ENCODE data around the gene GCN1.
"Not testable (repeated sequence)": the region's sequence is repeated elsewhere in the genome, so short reads cannot be mapped to it uniquely, and the experiment has no call there.

GCN1 gene

DNA sequence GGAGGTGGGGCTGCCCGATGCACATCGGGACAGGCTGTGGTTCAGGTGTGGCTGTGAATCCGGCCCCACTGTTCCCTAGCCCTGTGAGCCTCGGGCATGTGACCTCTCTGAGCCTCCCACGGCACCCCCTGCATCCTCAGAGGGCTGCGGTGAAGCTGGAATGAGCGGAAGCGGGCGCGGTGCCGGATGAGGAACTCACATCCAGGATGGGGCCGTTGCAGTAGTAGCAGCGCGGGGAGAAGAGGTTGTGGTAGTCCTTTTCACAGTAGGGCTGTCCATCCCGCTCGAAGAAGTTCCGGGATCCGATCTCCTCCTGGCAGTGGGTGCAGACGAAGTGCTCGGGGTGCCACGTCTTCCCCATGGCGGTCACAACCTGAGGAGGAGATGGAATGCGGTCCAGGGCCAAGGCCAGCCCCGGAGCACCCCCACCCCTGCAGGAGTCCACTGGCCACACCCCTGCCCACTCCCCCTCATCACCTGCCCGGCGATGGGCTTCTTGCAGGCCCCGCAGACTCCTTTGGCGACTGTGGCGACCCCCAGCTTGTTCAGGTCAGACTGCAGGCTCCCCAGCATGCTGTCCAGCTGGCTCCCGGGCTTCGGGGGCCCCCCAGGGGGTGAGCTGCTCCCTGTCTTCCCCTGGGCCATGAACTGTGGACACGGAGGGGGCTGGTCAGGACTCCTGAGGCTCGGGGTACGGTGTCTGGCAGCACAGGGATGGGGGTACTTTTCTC, 20.3 kb upstream of the GCN1 start:
- no peak for DNase-seq (ENCODE audit: low read depth in 2 of 2)

DNA sequence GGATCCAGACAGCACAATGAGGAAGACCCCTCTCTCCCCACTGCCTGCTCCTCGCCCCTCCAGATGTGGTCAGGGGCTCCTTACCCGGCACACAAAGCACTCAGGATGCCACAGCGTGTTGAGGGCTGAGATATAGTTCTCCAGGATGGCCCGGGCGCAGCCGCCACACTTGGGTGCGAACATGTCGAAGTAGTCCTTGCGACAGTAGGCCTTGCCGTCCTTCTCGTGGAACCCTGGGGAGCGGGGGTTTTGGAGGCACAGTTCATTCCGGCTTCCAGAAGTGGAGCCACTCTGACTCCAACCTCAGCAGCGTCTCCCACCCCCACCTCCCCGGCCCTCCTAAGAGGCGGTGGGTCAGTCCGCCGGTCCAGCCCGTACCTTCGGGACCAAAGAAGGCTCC, 19.2 kb upstream of the GCN1 start:
- DNase-seq (ENCODE audit: low read depth in 2 of 2): no peak

DNA sequence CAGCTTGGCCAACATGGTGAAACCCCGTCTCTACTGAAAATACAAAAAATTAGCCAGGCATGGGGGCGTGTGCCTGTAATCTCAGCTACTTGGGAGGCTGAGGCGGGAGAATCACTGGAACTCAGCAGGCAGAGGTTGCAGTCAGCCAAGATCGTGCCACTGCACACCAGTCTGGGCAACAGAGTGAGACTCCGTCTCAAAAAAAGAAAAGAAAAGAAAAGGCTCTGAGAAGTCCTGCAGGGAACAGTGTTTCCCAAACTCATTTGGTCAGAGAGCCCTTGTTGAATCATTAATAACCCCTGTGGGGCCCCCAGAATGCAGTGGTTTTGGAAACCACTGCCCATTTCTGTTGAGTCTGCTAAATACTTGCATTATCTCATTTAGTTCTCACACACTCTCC, 18.7 kb upstream of the GCN1 start:
- DNase-seq (ENCODE audit: low read depth in 2 of 2): not testable (repeated sequence)

DNA sequence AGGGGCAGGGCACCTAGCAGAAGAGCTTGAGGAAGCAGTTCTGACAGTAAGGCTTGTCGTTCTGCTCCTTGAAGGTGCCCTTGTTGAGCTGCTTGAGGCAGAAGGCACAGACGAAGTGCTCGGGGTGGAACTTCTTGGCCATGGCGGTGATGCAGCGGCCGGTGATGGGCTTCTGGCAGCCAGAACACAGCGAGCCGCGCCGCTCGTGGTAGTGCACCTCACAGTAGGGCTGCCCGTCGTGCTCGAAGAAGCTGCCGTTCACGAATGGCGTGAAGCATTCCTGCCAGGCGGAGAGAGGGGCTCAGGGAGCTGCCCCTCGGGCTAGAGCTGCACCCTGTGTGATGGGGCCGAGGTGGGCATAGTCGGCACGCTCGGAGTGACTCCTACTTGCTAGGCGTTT, 17.8 kb upstream of the GCN1 start:
- DNase-seq (ENCODE audit: low read depth in 2 of 2): no peak

DNA sequence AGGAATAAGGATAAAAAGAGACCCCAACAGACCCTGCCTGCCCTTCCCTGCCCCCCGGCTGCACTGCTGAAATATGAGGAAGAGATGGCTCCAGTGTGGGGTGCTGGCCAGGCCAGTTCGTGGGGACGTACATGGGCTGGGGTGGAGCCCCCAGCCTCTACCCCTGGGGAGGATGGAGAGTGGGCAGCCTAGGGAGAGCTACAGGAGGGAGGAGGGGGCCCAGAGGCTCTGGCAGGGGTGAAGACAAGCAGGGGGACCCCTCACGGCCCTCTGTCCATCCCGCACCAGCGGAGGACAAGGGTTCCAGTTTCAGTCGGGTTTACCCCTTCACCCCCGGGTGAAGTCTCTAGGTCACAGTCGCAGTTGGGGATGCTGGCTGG, 17.4 kb upstream of the GCN1 start:
- DNase-seq (ENCODE audit: low read depth in 2 of 2): no peak

DNA sequence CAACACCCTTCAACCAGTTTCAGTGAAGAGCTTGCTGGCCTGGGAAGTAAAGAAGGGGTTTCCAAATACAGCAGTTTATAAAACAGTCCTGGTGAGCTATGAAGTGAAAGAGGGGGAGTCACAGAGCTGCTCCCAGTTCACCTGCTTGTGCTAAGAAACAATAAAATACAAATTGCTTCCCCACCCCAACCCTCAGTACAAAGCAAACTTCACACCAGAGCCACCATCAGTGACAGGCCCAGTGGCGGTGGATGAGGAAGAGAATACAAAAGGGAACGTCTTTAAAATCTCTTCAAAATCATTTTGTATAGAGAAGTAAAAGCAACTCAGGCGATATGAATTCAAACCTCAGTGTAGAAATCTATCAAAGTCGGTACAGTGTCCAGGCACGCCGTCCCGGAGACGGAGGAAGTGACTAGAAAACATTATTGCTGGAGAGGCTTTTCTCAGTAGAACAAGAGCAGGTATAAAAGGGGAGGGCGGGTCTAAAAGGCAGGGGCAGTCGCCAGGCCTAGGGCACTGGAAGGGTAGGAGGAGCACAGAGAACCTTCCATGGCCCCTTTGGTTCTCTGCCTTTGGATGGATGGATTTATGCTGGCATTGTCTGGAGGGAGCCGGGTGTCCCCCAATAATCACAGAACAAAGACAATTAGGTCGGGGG, 16.9 kb upstream of the GCN1 start:
- no peak for DNase-seq (ENCODE audit: low read depth in 2 of 2)

DNA sequence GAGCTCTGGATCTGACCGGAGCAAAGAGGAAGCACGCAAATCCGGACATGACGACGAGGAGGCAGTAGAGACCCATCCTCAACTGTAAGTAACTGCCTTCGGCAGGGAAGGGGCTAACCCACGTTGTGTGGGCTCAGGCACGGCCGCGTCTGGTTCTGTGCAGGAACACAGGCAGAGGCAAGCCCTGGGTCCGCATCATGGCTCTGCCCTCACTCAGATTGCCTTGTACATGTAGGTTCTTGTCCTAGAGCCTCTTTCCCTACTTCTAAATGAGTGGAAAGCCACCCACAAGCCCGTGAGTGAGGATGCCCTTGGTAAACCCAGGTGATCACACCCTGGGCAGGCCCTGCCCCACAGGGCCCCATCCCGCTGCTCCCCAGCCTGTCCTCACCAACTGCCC, 15.3 kb upstream of the GCN1 start:
- no peak for DNase-seq (ENCODE audit: low read depth in 2 of 2)

DNA sequence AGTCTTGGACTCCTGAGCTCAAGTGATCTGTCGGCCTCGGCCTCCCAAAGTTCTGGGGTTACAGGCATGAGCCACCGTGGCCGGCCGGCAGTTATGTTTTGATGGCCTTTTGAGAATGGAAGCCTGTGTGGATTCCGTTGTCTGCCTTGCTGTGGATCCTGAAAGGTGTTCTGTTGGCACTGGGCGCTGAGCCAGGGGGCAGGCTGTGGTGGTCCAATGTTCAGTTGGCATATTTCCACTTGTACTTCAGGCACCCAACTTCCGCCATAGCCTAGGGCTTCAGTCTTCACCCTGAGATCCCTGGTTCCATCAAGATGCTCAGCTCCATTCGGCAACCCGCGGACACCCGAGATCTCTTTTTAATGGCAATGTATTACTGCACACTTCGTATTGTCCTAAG, 12.7 kb upstream of the GCN1 start:
- DNase-seq (ENCODE audit: low read depth in 2 of 2): no peak

DNA sequence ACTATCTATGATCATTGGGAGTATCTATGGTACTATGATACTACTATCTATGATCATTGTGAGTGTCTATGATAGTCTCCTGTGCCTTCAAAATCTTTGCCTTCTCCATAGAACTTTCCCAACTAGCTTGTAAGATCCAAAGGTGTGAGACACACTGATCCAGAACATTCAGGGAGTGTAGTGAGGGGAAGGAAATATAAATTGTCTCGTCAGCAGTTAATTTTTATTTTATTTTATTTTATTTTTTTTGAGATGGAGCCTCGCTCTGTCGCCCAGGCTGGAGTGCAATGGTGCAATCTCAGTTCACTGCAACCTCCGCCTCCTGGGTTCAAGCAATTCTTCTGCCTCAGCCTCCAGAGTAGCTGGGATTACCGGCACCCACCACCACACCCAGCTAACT, 12.3 kb upstream of the GCN1 start:
- not testable (repeated sequence) for DNase-seq (ENCODE audit: low read depth in 2 of 2)

DNA sequence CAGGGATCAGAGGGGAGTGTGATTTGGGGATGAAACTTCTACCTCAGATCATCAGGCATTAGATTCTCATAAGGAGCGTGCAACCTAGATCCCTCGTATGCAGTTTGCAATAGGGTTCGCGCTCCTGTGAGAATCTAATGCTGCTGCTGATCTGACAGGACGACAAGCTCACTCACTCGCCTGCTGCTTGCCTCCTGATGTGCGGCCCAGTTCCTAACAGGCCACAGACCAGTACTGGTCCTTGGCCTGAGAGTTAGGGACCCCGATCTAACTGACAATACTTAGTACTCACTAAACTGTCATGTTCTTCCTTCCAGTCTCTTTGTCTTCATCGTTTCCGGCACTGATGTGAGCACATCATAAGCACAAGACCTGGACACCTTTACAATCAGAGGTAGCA, 11.7 kb upstream of the GCN1 start:
- no peak for DNase-seq (ENCODE audit: low read depth in 2 of 2)

DNA sequence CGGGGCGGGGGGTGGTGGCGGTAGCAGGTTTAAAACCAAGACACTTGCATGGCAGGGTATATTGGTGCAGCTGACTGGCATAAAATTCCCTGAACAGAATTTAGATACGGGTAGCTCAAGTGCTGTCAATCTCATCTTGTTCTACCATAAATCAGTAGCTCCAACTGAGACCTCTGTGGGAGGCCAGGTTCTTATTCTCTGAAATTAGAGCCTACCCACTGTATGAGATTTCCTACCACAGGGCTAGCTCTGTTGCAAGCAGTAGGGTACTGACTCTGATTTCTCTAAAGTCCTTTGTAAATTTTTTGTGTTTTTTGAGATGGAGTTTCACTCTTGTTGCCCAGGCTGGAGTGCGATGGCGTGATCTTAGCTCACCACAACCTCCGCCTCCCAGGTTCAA, 9.7 kb upstream of the GCN1 start:
- no peak for DNase-seq (ENCODE audit: low read depth in 2 of 2)

DNA sequence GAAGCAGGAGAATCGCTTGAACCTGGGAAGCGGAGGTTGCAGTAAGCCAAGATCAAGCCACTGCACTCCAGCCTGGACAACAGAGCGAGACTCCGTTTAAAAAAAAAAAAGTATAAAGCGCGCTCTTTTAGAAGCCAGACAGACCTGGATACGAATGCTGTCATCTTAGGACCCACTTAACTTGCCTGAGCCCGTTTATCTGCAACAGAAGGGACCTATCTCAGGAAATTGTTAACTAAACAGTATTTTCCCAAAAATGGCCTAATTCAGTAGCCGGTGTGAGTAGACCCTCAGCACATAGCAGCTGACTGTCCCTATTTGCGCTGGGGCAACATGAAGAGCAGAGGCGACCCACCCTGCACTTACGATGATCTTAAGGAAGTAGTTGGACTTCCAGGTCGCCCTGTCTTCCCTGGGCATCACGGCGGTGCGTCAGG, 5.9 kb upstream of the GCN1 start:
- no peak for DNase-seq (ENCODE audit: low read depth in 2 of 2)

DNA sequence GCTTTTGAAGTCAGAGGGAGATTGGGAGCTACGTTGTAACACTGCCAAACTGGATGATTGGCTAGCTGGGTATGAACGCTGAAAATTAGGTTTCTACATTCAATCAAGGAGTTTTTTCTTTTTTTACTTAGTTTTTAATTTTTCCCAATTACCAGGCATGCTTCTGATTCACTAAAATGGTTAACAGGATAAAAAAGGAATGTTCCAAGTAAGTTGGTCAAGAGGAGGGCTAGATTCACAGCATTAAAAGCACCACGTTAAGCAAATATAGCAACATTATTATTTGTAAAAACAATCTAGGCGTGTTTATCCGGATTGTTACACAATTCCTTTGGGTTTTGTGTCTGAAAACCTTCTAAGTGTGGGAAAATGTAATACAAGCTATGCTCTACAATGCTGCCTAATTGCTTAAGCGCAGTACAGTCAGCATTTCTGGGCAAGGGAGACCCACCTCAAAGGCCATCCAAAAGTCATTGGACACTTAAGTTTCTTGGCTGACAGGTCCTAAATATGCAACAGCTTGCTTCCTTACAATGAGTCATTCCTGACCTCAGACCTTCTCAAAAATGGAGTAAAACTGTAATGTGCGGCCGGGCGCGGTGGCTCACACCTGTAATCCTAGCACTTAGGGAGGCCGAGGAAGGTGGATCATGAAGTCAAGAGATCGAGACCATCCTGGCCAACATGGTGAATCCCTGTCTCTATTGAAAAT, 5.2 kb upstream of the GCN1 start:
- no peak for DNase-seq (ENCODE audit: low read depth in 2 of 2)

DNA sequence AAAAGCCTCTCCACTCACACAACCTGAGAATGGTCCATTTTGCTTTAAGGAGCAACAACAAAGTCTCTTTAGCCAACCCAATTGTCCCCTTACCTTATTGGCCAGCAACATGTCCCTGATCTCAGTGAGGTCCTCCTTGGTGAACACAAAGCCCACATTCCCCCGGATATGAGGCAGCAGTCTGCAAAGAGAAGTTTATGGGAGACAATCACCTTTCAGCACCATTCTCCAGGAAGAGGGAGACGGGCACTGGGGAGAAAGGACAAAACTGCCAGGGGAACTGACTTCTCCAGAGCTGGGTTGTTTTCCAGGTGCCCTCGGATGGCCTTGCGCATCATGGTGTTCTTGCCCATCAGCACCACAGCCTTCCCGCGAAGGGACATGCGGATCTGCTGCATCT, 4.5 kb upstream of the GCN1 start:
- DNase-seq (ENCODE audit: low read depth in 2 of 2): no peak

DNA sequence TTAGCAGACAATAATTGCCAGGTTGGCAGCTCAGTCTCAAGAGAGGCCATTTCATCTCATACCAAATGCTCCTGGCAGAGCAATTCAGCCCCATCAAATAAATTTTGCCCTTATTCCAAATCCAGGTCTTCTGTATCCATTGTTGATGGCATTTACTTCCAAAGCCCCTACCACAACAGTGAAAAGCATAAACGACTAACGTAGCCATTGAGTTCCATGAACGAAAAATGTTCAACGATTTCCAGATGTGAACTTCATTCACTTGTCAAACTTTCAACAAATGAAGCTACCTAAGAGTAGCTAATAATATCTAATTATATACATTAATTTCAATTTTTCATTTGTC, 3.0 kb upstream of the GCN1 start:
- DNase-seq (ENCODE audit: low read depth in 2 of 2): no peak

DNA sequence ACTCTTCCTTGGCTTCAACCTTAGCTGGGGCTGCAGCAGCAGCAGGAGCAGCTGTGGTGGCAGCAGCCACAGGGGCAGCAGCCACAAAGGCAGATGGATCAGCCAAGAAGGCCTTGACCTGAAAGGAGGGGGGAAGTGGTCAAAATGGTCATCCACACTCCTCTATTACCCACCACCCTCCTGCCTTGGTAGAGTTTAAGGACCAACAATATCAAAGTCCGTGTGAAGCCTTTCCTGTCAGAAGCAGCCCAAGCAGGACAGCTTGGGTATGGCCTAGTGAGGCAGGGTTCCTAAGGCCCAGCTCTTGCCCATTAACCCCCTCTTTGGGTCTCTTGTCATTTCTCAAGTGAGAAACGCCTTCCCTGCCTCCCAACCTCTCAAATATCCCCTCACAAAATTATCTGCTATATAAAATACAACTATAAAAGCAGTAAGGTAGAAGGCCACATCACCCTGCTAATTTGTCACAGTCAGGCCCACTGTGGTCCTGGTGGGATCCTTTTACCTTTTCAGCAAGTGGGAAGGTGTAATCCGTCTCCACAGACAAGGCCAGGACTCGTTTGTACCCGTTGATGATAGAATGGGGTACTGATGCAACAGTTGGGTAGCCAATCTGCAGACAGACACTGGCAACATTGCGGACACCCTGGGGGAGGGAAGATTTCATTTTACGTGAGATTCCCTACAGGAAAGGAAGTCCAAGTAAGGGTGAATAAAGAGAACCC, 2.5 kb upstream of the GCN1 start:
- not testable (repeated sequence) for DNase-seq (ENCODE audit: low read depth in 2 of 2)

DNA sequence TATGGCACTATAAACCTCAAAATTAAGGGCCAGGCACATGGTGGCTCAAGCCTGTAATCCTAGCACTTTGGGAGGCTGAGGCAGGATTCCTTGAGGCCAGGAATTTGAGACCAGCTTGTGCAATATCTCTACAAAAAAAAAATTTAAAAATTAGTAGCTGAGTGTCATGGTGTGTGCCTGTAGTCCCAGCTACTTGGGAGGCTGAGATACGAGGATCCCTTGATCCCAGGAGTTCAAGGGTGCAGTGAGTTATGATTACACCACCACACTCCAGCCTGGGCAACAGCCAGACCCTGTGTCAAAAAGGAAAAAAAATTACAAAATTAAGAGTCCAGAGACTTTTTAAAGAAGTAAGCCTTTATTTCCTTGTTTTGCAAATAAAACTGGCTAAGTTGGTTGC, 1.8 kb upstream of the GCN1 start:
- no peak for DNase-seq (ENCODE audit: low read depth in 2 of 2)

DNA sequence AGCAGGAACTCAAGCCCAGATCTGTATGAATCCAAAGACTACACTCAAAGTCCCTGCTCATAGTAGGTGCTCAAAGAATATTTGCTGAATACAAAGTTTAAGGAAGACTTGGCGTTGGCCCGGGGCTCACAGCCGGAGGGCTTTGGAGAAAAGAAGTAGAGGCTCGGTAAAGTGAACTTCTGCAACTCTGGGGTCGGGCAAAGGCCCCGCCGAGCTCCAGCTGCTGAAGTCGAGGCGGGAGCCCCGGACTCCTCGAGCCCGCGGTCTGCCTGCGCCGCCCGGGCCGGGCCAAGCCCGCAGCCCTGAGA, 335 bp downstream of the GCN1 start:
- DNase-seq (ENCODE audit: low read depth in 2 of 2): no peak

DNA sequence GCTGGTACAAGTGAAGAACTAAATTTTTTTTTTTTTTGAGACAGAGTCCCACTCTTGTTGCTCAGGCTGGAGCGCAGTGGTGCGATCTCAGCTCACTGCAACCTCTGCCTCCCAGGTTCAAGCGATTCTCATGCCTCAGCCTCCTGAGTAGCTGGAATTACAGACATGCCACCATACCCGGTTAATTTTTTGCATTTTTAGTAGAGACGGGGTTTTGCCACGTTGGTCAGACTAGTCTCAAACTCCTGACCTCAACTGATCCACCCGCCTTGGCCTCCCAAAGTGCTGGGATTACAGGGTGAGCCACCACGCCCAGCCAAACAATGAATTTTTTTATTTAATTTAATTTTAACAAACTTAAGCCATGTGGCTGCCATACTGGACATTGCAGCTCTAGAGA, 1.2 kb downstream of the GCN1 start:
- not testable (repeated sequence) for DNase-seq (ENCODE audit: low read depth in 2 of 2)

DNA sequence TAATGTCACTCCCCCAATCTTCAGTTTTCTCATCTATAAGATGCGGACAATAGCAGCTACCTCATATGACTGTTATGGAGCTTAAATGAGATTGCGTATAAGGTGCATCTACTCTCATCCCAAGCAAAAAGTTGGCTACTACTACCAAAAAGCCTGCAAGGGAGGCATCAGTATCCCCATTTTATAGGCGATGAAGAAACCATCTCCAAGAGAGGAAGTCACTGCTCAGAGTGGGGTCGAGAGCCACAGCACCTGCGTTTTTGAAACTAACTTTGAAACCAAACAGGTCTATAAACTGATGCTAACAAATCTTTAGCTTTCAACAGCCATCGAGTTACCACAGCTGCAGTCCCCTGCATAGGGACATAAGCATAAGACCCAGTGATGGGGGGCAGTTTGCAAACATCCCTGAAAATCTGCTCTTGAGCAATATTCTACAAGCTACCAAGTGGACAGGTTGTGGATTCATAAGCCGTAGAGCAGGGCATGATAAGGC, 3.5 kb downstream of the GCN1 start:
- DNase-seq (ENCODE audit: low read depth in 2 of 2): no peak

DNA sequence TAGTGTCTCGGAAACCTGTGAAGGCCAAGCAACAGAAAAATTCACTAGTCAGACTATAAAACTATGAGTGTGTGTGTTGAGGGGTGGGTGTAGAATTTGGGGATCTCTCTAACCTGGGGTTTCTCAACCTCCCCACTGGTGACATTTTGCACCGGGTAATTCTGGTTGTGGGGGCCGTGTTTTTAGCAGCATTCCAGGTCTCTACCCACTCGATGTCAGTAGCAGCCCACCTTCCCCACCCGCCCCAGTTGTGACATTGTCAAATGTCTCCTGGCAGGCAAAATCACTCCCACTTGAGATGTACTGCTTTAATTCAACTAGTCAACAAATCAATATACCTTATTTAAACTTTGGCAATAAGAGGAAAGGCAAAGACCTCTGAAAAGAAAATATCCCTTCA, 4.1 kb downstream of the GCN1 start:
- DNase-seq (ENCODE audit: low read depth in 2 of 2): no peak

DNA sequence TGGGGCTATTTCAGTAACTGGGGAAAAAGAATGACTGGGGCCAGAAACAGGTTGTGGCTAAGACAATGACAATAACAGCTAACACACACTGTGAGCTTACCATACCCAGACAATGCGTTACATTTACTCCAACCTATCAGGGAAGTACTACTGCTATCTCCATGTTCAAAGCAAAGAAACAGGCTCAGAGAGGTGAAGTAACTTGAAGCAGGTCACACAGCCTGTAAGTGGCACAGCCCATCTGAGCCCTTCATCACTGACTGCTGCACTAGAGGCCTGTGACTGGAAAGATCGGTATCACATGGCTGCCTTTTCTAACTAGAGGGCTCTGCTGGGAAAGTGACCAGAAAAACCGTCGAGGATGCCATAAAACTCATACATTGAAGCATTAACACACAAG, 7.9 kb downstream of the GCN1 start:
- DNase-seq (ENCODE audit: low read depth in 2 of 2): no peak

DNA sequence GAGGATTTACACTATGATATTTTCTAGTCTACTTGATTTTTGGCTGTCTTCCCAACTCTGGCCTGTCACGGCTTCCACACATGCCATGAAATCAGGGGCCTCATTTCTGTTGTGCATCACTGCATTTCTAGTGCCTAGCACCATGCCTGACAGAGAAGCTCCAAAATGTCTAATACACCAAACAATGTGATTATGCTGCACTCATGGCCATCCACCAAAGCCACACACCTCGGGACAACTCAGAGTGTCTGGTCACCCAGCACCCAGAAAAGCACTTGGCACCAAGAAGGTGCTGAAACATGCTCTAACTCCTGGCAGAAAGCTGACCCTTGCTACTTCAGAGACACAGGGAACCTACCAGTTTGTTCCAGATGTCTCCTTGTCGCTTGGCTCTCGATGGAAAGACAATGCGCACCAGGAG, 11.3 kb downstream of the GCN1 start:
- no peak for DNase-seq (ENCODE audit: low read depth in 2 of 2)

All from fibroblast of skin of left quadriceps (primary cell).